ENCODE measurements around the gene AP3S1.
"Not testable (repeated sequence)": the region's sequence is repeated elsewhere in the genome, so short reads cannot be mapped to it uniquely, and the experiment has no call there.

The AP3S1 gene

DNA sequence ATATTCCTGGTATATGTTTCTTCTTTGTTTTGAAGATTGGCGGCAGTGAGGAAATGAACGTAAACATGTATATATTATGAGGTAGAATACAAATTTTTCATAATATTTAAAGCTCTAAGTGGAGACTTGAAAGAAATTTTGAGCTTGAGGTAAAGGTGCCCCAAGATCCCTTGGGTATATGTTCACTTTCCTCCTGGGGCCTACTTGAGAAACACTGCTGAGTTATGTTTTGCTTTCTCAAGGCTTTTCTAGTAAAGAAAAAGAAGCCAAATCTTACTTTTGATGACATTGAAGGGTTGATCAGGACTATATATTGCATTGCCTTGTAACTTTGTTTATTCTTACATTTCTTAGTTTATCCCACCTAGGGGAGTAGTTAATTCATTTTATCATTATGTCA lies 30.7 kb downstream of the AP3S1 start:
- H3K4me2 ChIP-seq (ENCODE audit: low read length), result no peak overlapping the region
- peaks cover 8% of the 10 kb centered on the region for H3K4me1 ChIP-seq
- H2AFZ ChIP-seq, result no peak overlapping the region
- H3K36me3 ChIP-seq (ENCODE audit: control insufficient read depth, insufficient read depth, low read length), result no peaks in the 10 kb centered on the region
- no peaks in the 10 kb centered on the region for H3K9me3 ChIP-seq (ENCODE audit: control insufficient read depth, low read length)
- H3K79me2 ChIP-seq, result peaks cover 3% of the 10 kb centered on the region
- no peak overlapping the region for H3K9ac ChIP-seq
- no peak overlapping the region for H3K4me3 ChIP-seq (ENCODE audit: low read depth, low read length)
- no peak overlapping the region for H3K27ac ChIP-seq
- no peaks in the 10 kb centered on the region for H3K27me3 ChIP-seq (ENCODE audit: control insufficient read depth, insufficient read depth, low read length)
- TF ChIP-seq, protein P1, sequence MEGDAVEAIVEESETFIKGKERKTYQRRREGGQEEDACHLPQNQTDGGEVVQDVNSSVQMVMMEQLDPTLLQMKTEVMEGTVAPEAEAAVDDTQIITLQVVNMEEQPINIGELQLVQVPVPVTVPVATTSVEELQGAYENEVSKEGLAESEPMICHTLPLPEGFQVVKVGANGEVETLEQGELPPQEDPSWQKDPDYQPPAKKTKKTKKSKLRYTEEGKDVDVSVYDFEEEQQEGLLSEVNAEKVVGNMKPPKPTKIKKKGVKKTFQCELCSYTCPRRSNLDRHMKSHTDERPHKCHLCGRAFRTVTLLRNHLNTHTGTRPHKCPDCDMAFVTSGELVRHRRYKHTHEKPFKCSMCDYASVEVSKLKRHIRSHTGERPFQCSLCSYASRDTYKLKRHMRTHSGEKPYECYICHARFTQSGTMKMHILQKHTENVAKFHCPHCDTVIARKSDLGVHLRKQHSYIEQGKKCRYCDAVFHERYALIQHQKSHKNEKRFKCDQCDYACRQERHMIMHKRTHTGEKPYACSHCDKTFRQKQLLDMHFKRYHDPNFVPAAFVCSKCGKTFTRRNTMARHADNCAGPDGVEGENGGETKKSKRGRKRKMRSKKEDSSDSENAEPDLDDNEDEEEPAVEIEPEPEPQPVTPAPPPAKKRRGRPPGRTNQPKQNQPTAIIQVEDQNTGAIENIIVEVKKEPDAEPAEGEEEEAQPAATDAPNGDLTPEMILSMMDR (IDR thresholded peaks at IDR 0.05), result no peak

DNA sequence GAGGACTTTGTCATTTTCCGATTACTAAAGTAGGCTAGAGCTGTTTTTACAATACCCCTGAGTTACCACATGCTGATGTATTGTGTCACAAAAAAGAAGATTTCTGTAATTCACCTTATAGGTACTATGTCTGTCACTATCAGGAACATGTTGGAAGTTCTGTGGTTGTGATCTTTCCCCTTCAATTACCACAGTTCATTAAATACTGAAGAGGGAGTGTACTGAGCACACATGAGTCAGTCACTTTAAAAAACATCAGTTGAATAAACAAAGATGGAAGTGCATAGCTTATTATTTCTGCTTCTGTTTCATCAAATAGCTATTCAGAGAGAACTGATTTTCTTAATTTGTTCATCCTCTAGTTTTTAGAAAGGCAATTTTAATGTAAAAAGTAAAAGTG lies 31.7 kb downstream of the AP3S1 start:
- peaks cover 5% of the 10 kb centered on the region for H3K79me2 ChIP-seq
- no peak overlapping the region for H3K4me2 ChIP-seq (ENCODE audit: low read length)
- no peaks in the 10 kb centered on the region for H3K36me3 ChIP-seq (ENCODE audit: control insufficient read depth, insufficient read depth, low read length)

DNA sequence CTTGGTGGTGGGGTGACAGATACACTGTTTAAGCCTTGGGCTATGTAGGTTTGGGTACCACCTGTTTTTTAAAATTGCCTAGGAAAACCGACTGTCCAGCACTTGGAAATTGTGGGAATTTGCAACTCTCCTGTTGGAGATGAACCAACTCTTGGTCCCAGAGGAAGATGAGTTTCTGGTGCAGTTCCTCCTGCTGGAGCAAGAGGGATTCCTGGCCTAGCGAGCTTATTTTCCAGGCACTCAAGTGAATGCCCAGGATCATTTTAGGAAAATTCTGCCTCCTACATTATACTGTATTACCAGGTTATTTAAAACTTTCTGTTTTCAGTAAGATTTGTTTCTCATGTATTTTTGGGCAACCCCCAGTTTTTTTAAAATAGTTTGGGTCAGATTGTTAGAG lies 33.7 kb downstream of the AP3S1 start:
- H3K9ac ChIP-seq, result no peak overlapping the region
- no peak overlapping the region for H3K27ac ChIP-seq
- TF ChIP-seq, protein P1 (IDR thresholded peaks at IDR 0.05), result no peak
- H3K4me3 ChIP-seq (ENCODE audit: low read depth, low read length), result no peak overlapping the region
- H3K9me3 ChIP-seq (ENCODE audit: control insufficient read depth, low read length), result no peaks in the 10 kb centered on the region
- no peak overlapping the region for H2AFZ ChIP-seq
- H3K79me2 ChIP-seq, result peaks cover 10% of the 10 kb centered on the region
- H3K27me3 ChIP-seq (ENCODE audit: control insufficient read depth, insufficient read depth, low read length), result no peaks in the 10 kb centered on the region
- no peaks in the 10 kb centered on the region for H3K36me3 ChIP-seq (ENCODE audit: control insufficient read depth, insufficient read depth, low read length)
- peaks cover 4% of the 10 kb centered on the region for H3K4me1 ChIP-seq
- no peak overlapping the region for H3K4me2 ChIP-seq (ENCODE audit: low read length)

More for the DNA sequence above, 31.7 kb downstream of the AP3S1 start:
- Histone ChIP-seq H3K4me3 (ENCODE audit: low read depth, low read length) (no peak overlapping the region), H3K4me1 (peaks cover 8% of the 10 kb centered on the region), H3K27me3 (ENCODE audit: control insufficient read depth, insufficient read depth, low read length) (no peaks in the 10 kb centered on the region), H3K9ac (no peak overlapping the region), H3K27ac (no peak overlapping the region), H2AFZ (no peak overlapping the region), H3K9me3 (ENCODE audit: control insufficient read depth, low read length) (no peaks in the 10 kb centered on the region)
- TF ChIP-seq, protein P1 (IDR thresholded peaks at IDR 0.05), result no peak

DNA sequence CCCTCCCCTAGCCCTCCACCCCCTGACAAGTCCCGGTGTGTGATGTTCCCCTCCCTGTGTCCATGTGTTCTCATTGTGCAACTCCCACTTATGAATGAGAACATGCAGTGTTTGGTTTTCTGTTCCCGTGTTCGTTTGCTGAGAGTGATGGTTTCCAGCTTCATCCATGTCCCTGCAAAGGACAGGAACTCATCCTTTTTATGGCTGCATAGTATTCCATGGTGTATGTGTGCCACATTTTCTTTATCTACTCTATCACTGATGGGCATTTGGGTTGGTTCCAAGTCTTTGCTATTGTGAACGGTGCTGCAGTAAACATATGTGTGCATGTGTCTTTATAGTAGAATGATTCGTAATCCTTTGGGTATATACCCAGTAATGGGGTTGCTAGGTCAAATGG lies 35.6 kb downstream of the AP3S1 start:
- peaks cover 13% of the 10 kb centered on the region for H3K79me2 ChIP-seq
- not testable (repeated sequence) for H3K4me2 ChIP-seq (ENCODE audit: low read length); H2AFZ ChIP-seq; H3K27me3 ChIP-seq (ENCODE audit: control insufficient read depth, insufficient read depth, low read length); H3K27ac ChIP-seq; H3K36me3 ChIP-seq (ENCODE audit: control insufficient read depth, insufficient read depth, low read length); H3K4me1 ChIP-seq; H3K4me3 ChIP-seq (ENCODE audit: low read depth, low read length); H3K9ac ChIP-seq; H3K9me3 ChIP-seq (ENCODE audit: control insufficient read depth, low read length)

DNA sequence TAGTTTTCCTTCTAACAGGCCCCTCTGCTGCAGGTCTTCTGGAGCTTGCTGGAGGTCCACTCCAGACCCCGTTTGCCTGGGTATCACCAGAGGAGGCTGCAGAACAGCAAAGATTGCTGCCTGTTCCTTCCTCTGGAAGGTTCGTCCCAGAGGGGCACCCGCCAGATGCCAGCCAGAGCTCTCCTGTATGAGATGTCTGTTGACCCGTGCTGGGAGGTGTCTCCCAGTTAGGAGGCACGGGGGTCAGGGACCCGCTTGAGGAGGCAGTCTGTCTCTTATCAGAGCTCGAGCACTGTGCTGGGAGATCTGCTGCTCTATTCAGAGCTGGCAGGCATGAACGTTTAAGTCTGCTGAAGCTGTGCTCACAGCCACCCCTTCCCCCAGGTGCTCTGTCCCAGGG lies 40.7 kb downstream of the AP3S1 start:
- not testable (repeated sequence) for H3K4me3 ChIP-seq (ENCODE audit: low read depth, low read length); H3K4me2 ChIP-seq (ENCODE audit: low read length); H3K4me1 ChIP-seq; H3K9me3 ChIP-seq (ENCODE audit: control insufficient read depth, low read length); H3K27me3 ChIP-seq (ENCODE audit: control insufficient read depth, insufficient read depth, low read length); H3K27ac ChIP-seq; H3K9ac ChIP-seq; H3K36me3 ChIP-seq (ENCODE audit: control insufficient read depth, insufficient read depth, low read length); H2AFZ ChIP-seq
- H3K79me2 ChIP-seq, result peaks cover 12% of the 10 kb centered on the region

DNA sequence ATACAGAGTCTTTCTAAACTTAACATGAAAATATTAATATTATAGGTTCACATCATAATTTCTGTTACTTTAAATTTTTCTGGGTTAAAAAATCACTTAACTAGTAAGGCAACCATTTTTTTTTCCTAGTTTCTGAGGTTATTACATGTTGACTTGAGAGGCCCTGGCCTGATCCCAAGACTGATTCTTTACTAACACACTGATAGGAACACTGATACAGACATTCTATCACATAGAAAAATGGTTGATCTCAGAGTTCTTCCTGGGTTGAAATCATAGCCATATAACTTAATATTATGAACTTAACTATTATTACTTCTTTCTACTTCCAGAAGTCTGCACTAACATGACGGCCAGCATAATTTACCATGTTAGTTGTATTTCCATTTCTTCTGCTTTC lies 43.0 kb downstream of the AP3S1 start:
- Histone ChIP-seq H3K36me3 (ENCODE audit: control insufficient read depth, insufficient read depth, low read length) (no peaks in the 10 kb centered on the region), H3K4me2 (ENCODE audit: low read length) (no peak overlapping the region), H3K4me3 (ENCODE audit: low read depth, low read length) (no peak overlapping the region), H3K9me3 (ENCODE audit: control insufficient read depth, low read length) (no peaks in the 10 kb centered on the region), H3K27ac (no peak overlapping the region), H2AFZ (no peak overlapping the region), H3K79me2 (peaks cover 5% of the 10 kb centered on the region), H3K9ac (no peak overlapping the region), H3K27me3 (ENCODE audit: control insufficient read depth, insufficient read depth, low read length) (no peaks in the 10 kb centered on the region), H3K4me1 (no peaks in the 10 kb centered on the region)
- TF ChIP-seq, protein P1 (IDR thresholded peaks at IDR 0.05), result no peak

DNA sequence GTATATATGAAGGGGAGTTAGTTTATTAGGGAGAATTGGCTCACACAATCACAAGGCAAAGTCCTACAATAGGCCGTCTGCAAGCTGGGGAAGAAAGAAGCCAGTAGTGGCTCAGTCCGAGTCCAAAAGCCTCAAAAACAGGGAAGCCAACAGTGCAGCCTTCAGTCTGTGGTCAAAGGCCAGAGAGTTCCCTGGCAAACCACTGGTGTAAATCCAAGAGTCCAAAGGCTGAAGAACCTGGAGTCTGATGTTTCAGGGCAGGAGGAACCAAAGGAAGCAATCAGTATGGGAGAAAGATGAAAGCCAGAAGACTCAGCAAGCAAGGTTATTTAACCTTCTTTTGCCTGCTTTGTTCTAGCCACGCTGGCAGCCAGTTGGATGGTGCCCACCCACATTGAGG lies 43.5 kb downstream of the AP3S1 start:
- H3K36me3 ChIP-seq (ENCODE audit: control insufficient read depth, insufficient read depth, low read length); H3K27ac ChIP-seq; H3K9me3 ChIP-seq (ENCODE audit: control insufficient read depth, low read length); H3K4me1 ChIP-seq; H3K4me2 ChIP-seq (ENCODE audit: low read length); H2AFZ ChIP-seq; H3K27me3 ChIP-seq (ENCODE audit: control insufficient read depth, insufficient read depth, low read length); H3K4me3 ChIP-seq (ENCODE audit: low read depth, low read length); H3K9ac ChIP-seq; H3K79me2 ChIP-seq: not testable (repeated sequence)

Data from parathyroid adenoma (tissue), 2 donors.